ENCODE data around the gene MED25. TPM values are rescaled to one million over a fixed set of nuclear protein-coding genes. Genes with fewer than 3 reads are reported as not detected.

The MED25 gene
- polyA plus RNA-seq, 4 donors, result 26.7 to 58.7 (median 41.2) TPM

DNA sequence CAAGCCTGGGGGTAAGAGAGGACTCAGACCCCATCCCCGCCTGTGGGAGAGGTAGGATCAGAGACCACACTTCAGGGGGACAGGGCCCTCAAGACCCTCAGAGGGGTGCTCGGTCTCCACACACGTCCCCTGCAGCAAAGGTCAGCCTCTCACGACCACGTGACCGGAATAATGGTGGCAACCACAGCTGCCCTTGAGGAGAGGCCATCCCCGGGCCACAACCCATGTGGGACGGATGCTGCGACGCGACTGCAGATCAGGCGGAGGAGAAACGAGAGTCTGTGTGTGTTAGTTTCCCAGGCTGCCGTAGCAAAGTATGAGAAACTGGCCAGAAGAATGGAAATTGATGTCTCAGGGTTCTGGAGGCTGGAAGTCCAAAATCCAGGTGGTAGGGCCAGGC, 8.9 kb downstream of the MED25 start:
- H3K36me3 ChIP-seq (ENCODE audit: control insufficient read depth in 3 of 3, insufficient read depth in 2 of 3, low read depth in 1 of 3, low read length in 3 of 3), result peaks cover 13 to 88% (median 15%) of the 10 kb centered on the region in 3 donors
- no peaks in the 10 kb centered on the region for H3K27me3 ChIP-seq (ENCODE audit: control insufficient read depth in 3 of 3, insufficient read depth in 3 of 3, low read length in 3 of 3)
- 91 to 95% (median 91%) methylated on average over 14 of the region's 14 CpGs for WGBS, 3 donors
- H3K4me3 ChIP-seq (ENCODE audit: low read depth in 1 of 3, low read length in 3 of 3), result no peak overlapping the region
- no peaks in the 10 kb centered on the region for H3K9me3 ChIP-seq (ENCODE audit: control insufficient read depth in 2 of 2, insufficient read depth in 1 of 2, low read depth in 1 of 2, low read length in 1 of 2)
- FAIRE-seq (no peak), DNase-seq (no peak)
- no peak overlapping the region for H3K27ac ChIP-seq (ENCODE audit: low read depth in 1 of 3, low read length in 2 of 3)
- no peaks in the 10 kb centered on the region for H3K4me1 ChIP-seq (ENCODE audit: control insufficient read depth in 3 of 3, insufficient read depth in 2 of 3, low read depth in 1 of 3, low read length in 2 of 3)

- no peak for FAIRE-seq
- Histone ChIP-seq H3K27ac (ENCODE audit: low read depth in 1 of 3, low read length in 2 of 3) (no peak overlapping the region), H3K27me3 (ENCODE audit: control insufficient read depth in 3 of 3, insufficient read depth in 3 of 3, low read length in 3 of 3) (no peaks in the 10 kb centered on the region), H3K4me3 (ENCODE audit: low read depth in 1 of 3, low read length in 3 of 3) (no peak overlapping the region), H3K4me1 (ENCODE audit: control insufficient read depth in 3 of 3, insufficient read depth in 2 of 3, low read depth in 1 of 3, low read length in 2 of 3) (no peaks in the 10 kb centered on the region), H3K36me3 (ENCODE audit: control insufficient read depth in 3 of 3, insufficient read depth in 2 of 3, low read depth in 1 of 3, low read length in 3 of 3) (peaks cover 18 to 90% (median 20%) of the 10 kb centered on the region in 3 donors), H3K9me3 (ENCODE audit: control insufficient read depth in 2 of 2, insufficient read depth in 1 of 2, low read depth in 1 of 2, low read length in 1 of 2) (no peaks in the 10 kb centered on the region)
- no peak for DNase-seq
- 88 to 92% (median 91%) methylated on average over 8 of the region's 8 CpGs for WGBS, 3 donors
Observed at GRCh38 chr19:49829200-49829599, 11.1 kb downstream of the MED25 start.

GRCh38 chr19:49829721-49830120, 11.6 kb downstream of the MED25 start:
- 93 to 98% (median 97%) methylated on average over 18 of the region's 18 CpGs for WGBS, 3 donors
- Histone ChIP-seq H3K27ac (ENCODE audit: low read depth in 1 of 3, low read length in 2 of 3) (no peak overlapping the region), H3K4me1 (ENCODE audit: control insufficient read depth in 3 of 3, insufficient read depth in 2 of 3, low read depth in 1 of 3, low read length in 2 of 3) (no peaks in the 10 kb centered on the region), H3K27me3 (ENCODE audit: control insufficient read depth in 3 of 3, insufficient read depth in 3 of 3, low read length in 3 of 3) (no peaks in the 10 kb centered on the region), H3K9me3 (ENCODE audit: control insufficient read depth in 2 of 2, insufficient read depth in 1 of 2, low read depth in 1 of 2, low read length in 1 of 2) (no peaks in the 10 kb centered on the region), H3K4me3 (ENCODE audit: low read depth in 1 of 3, low read length in 3 of 3) (no peak overlapping the region), H3K36me3 (ENCODE audit: control insufficient read depth in 3 of 3, insufficient read depth in 2 of 3, low read depth in 1 of 3, low read length in 3 of 3) (peaks cover 22 to 91% (median 25%) of the 10 kb centered on the region in 3 donors)
- FAIRE-seq, result no peak
- no peak for DNase-seq

DNA sequence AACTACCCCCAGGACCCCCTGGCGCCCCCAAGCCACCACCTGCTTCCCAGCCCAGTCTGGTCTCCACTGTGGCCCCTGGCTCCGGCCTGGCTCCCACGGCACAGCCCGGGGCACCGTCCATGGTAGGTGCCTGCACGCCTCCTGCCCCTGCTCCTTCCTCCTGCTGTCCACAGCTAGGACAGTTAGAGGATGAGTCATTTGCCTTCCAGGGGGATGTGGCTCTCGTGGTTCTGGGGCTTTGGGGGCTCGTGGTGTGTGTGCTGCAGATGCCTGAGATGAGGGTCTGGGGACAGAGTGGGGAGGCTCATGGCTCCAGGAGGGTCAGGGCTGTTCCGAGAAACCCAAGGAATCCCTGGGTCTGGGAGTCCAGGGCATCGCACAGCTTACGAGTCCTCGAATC, 12.7 kb downstream of the MED25 start:
- DNase-seq (no peak), FAIRE-seq (no peak)
- 94 to 99% (median 95%) methylated on average over 12 of the region's 12 CpGs for WGBS, 3 donors
- Histone ChIP-seq H3K27me3 (ENCODE audit: control insufficient read depth in 3 of 3, insufficient read depth in 3 of 3, low read length in 3 of 3) (no peaks in the 10 kb centered on the region), H3K4me1 (ENCODE audit: control insufficient read depth in 3 of 3, insufficient read depth in 2 of 3, low read depth in 1 of 3, low read length in 2 of 3) (no peaks in the 10 kb centered on the region), H3K27ac (ENCODE audit: low read depth in 1 of 3, low read length in 2 of 3) (no peak overlapping the region), H3K9me3 (ENCODE audit: control insufficient read depth in 2 of 2, insufficient read depth in 1 of 2, low read depth in 1 of 2, low read length in 1 of 2) (no peaks in the 10 kb centered on the region), H3K4me3 (ENCODE audit: low read depth in 1 of 3, low read length in 3 of 3) (no peak overlapping the region), H3K36me3 (ENCODE audit: control insufficient read depth in 3 of 3, insufficient read depth in 2 of 3, low read depth in 1 of 3, low read length in 3 of 3) (peaks cover 28 to 96% (median 28%) of the 10 kb centered on the region in 3 donors)

DNA sequence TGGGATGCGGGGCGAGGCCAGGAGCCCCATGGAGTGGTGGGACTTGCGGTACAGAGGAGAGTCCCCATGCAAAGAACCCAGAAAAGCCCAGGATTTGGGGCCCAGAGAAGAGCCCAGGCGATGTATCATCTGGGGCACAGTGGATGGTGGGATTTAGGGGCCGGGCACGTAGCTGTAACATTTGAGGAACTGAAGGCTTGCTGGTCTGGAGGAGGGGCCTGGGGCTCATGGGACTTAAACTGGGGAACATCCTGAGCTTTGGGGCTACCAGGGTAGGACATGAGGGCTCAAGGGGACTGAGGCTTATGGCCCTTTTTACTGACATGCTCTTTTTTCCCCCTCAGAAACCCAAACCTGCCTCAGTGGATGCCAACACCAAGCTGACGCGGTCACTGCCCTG, 13.5 kb downstream of the MED25 start:
- Histone ChIP-seq H3K4me1 (ENCODE audit: control insufficient read depth in 3 of 3, insufficient read depth in 2 of 3, low read depth in 1 of 3, low read length in 2 of 3) (no peaks in the 10 kb centered on the region), H3K27ac (ENCODE audit: low read depth in 1 of 3, low read length in 2 of 3) (no peak overlapping the region), H3K36me3 (ENCODE audit: control insufficient read depth in 3 of 3, insufficient read depth in 2 of 3, low read depth in 1 of 3, low read length in 3 of 3) (peaks cover 28 to 99% (median 31%) of the 10 kb centered on the region in 3 donors), H3K27me3 (ENCODE audit: control insufficient read depth in 3 of 3, insufficient read depth in 3 of 3, low read length in 3 of 3) (no peaks in the 10 kb centered on the region), H3K9me3 (ENCODE audit: control insufficient read depth in 2 of 2, insufficient read depth in 1 of 2, low read depth in 1 of 2, low read length in 1 of 2) (no peaks in the 10 kb centered on the region), H3K4me3 (ENCODE audit: low read depth in 1 of 3, low read length in 3 of 3) (no peak overlapping the region)
- FAIRE-seq (no peak), DNase-seq (no peak)
- 94 to 98% (median 96%) methylated on average over 8 of the region's 8 CpGs for WGBS, 3 donors

DNA sequence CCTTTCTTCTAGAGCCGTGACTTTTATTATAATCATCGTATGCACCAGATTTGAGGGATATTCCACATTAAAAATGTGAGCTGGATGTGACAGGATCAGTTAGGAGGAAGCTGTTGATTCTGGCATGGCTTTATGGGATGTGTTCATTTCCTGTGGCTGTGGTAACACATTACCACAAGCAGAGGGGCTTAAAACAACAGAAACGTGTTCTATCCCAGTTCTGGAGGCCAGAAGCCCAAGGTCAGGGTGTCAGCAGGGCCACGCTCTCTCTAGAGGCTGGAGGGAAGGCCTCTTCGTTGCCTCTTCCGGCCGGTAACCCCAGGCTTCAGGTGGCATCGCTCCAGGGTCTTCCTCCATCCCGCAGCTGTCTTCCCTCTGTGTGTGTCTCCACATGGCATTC, 14.5 kb downstream of the MED25 start:
- no peak overlapping the region for H3K4me3 ChIP-seq (ENCODE audit: low read depth in 1 of 3, low read length in 3 of 3)
- DNase-seq (no peak), FAIRE-seq (no peak)
- WGBS, 3 donors, result 77 to 88% (median 87%) methylated on average over 9 of the region's 9 CpGs
- H3K4me1 ChIP-seq (ENCODE audit: control insufficient read depth in 3 of 3, insufficient read depth in 2 of 3, low read depth in 1 of 3, low read length in 2 of 3), result no peaks in the 10 kb centered on the region
- H3K36me3 ChIP-seq (ENCODE audit: control insufficient read depth in 3 of 3, insufficient read depth in 2 of 3, low read depth in 1 of 3, low read length in 3 of 3), result peaks cover 28 to 99% (median 31%) of the 10 kb centered on the region in 3 donors
- H3K27me3 ChIP-seq (ENCODE audit: control insufficient read depth in 3 of 3, insufficient read depth in 3 of 3, low read length in 3 of 3), result no peaks in the 10 kb centered on the region
- H3K27ac ChIP-seq (ENCODE audit: low read depth in 1 of 3, low read length in 2 of 3), result no peak overlapping the region
- no peaks in the 10 kb centered on the region for H3K9me3 ChIP-seq (ENCODE audit: control insufficient read depth in 2 of 2, insufficient read depth in 1 of 2, low read depth in 1 of 2, low read length in 1 of 2)

DNA sequence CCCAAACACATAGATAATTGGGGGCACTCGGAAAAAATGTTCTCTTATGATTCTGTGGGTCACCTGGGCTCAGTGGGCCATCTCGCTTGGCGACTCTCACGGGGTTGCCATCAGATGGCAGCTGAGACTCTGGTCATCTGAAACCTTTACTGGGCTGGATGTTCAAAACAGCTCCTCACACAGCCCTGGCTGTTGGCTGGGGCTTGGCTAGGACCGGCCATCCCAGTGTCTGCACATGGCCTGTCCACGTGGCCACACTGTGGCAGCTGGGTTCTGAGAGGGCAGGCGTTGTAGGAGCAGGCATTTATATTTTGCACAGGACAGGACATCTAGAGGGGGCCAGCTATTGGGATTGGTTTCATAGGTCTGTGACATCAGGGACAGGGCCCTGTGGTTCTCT, 15.5 kb downstream of the MED25 start:
- no peak for FAIRE-seq
- Histone ChIP-seq H3K27ac (ENCODE audit: low read depth in 1 of 3, low read length in 2 of 3) (no peak overlapping the region), H3K9me3 (ENCODE audit: control insufficient read depth in 2 of 2, insufficient read depth in 1 of 2, low read depth in 1 of 2, low read length in 1 of 2) (no peaks in the 10 kb centered on the region), H3K27me3 (ENCODE audit: control insufficient read depth in 3 of 3, insufficient read depth in 3 of 3, low read length in 3 of 3) (no peaks in the 10 kb centered on the region), H3K4me3 (ENCODE audit: low read depth in 1 of 3, low read length in 3 of 3) (no peak overlapping the region), H3K36me3 (ENCODE audit: control insufficient read depth in 3 of 3, insufficient read depth in 2 of 3, low read depth in 1 of 3, low read length in 3 of 3) (peaks cover 28 to 99% (median 32%) of the 10 kb centered on the region in 3 donors), H3K4me1 (ENCODE audit: control insufficient read depth in 3 of 3, insufficient read depth in 2 of 3, low read depth in 1 of 3, low read length in 2 of 3) (no peaks in the 10 kb centered on the region)
- DNase-seq, result no peak
- WGBS, 3 donors, result 94 to 96% (median 95%) methylated on average over 7 of the region's 7 CpGs

GRCh38 chr19:49835562-49835961, 17.5 kb downstream of the MED25 start:
- Histone ChIP-seq H3K27me3 (ENCODE audit: control insufficient read depth in 3 of 3, insufficient read depth in 3 of 3, low read length in 3 of 3) (no peaks in the 10 kb centered on the region), H3K27ac (ENCODE audit: low read depth in 1 of 3, low read length in 2 of 3) (no peak overlapping the region), H3K4me3 (ENCODE audit: low read depth in 1 of 3, low read length in 3 of 3) (no peak overlapping the region), H3K9me3 (ENCODE audit: control insufficient read depth in 2 of 2, insufficient read depth in 1 of 2, low read depth in 1 of 2, low read length in 1 of 2) (no peaks in the 10 kb centered on the region), H3K36me3 (ENCODE audit: control insufficient read depth in 3 of 3, insufficient read depth in 2 of 3, low read depth in 1 of 3, low read length in 3 of 3) (peaks cover 28 to 94% (median 30%) of the 10 kb centered on the region in 3 donors), H3K4me1 (ENCODE audit: control insufficient read depth in 3 of 3, insufficient read depth in 2 of 3, low read depth in 1 of 3, low read length in 2 of 3) (no peaks in the 10 kb centered on the region)
- DNase-seq, result no peak
- 92 to 98% (median 96%) methylated on average over 7 to 12 of the region's 12 CpGs for WGBS, 3 donors
- no peak for FAIRE-seq
